Neuronal stem cell (in vitro differentiated cells): ENCODE results near the gene APOB.

Source experiments
- DNase-seq: peaks from one replicate; pipeline ENCODE4 v3.0.0-alpha.2; 2013; ENCODE audit warnings: low spot score
- H2AFZ ChIP-seq: one replicate; pipeline ENCODE4 v1.6.1; 2013; ENCODE audit warnings: mild to moderate bottlenecking, low read length, inconsistent platforms
- H2AK5ac ChIP-seq: 2 replicates; pipeline ENCODE4 v1.6.1; 2013; ENCODE audit warnings: low read depth, mild to moderate bottlenecking, inconsistent platforms, low read length, moderate library complexity, mixed read lengths
- H2BK120ac ChIP-seq: 2 replicates; pipeline ENCODE4 v1.6.1; 2013; ENCODE audit warnings: low read depth, mild to moderate bottlenecking, inconsistent platforms, low read length, moderate library complexity, mixed read lengths
- H2BK12ac ChIP-seq: one replicate; pipeline ENCODE4 v1.6.1; 2013; ENCODE audit warnings: low read length, inconsistent platforms
- H2BK15ac ChIP-seq: 2 replicates; pipeline ENCODE4 v1.6.1; 2013; ENCODE audit warnings: mild to moderate bottlenecking, low read length, inconsistent platforms, mixed read lengths
- H2BK5ac ChIP-seq: one replicate; pipeline ENCODE4 v1.6.1; 2013; ENCODE audit warnings: inconsistent platforms, mild to moderate bottlenecking, low read length, moderate library complexity
- H3K14ac ChIP-seq: one replicate; pipeline ENCODE4 v1.6.1; 2013; ENCODE audit warnings: low read length, inconsistent platforms
- H3K18ac ChIP-seq: 2 replicates; pipeline ENCODE4 v1.6.1; 2013; ENCODE audit warnings: low read length, inconsistent platforms
- H3K23ac ChIP-seq: 2 replicates; pipeline ENCODE4 v1.6.1; 2013; ENCODE audit warnings: low read depth, mild to moderate bottlenecking, mixed read lengths, low read length, inconsistent platforms; ENCODE audit not compliant: poor library complexity
- H3K27ac ChIP-seq: replicated peaks from 3 replicates; pipeline ENCODE4 v1.5.1; 2013; ENCODE audit warnings: low read length, inconsistent platforms
- H3K27me3 ChIP-seq, 3 experiments: 2 replicates each; pipeline ENCODE4 v1.6.1; 2013; ENCODE audit warnings: low read length in 3 of 3, mild to moderate bottlenecking in 2 of 3, inconsistent platforms in 1 of 3, low read depth in 1 of 3, mixed read lengths in 1 of 3, moderate library complexity in 1 of 3; ENCODE audit not compliant: control insufficient read depth in 3 of 3, insufficient read depth in 3 of 3
- H3K36me3 ChIP-seq, 2 donors: replicated peaks in 1 of 2; 2 replicates each; pipeline ENCODE4 v1.6.1; 2013; ENCODE audit warnings: low read length in 2 of 2; ENCODE audit not compliant: control insufficient read depth in 2 of 2, insufficient read depth in 2 of 2
- H3K4ac ChIP-seq: 2 replicates; pipeline ENCODE4 v1.6.1; 2013; ENCODE audit warnings: inconsistent platforms, mild to moderate bottlenecking, low read length, moderate library complexity
- H3K4me1 ChIP-seq, 2 donors: 1 replicate in 1 of 2; 2 replicates in 1 of 2; pipeline ENCODE4 v1.6.1; 2013; ENCODE audit warnings: low read length in 2 of 2, low read depth in 1 of 2; ENCODE audit not compliant: control insufficient read depth in 2 of 2, insufficient read depth in 1 of 2
- H3K4me2 ChIP-seq: one replicate; pipeline ENCODE4 v1.6.1; 2013; ENCODE audit warnings: mild to moderate bottlenecking, low read length, inconsistent platforms; ENCODE audit not compliant: insufficient read depth, poor library complexity, severe bottlenecking
- H3K4me3 ChIP-seq, 2 donors: 2 replicates each; pipeline ENCODE4 v1.5.1; 2013; ENCODE audit warnings: low read length in 2 of 2, mild to moderate bottlenecking in 2 of 2, inconsistent platforms in 1 of 2, moderate library complexity in 1 of 2
- H3K79me1 ChIP-seq: one replicate; pipeline ENCODE4 v1.6.1; 2013; ENCODE audit warnings: low read depth, mild to moderate bottlenecking, inconsistent platforms, low read length, moderate library complexity
- H3K9ac ChIP-seq: one replicate; pipeline ENCODE4 v1.6.1; 2013; ENCODE audit warnings: mild to moderate bottlenecking, low read depth, low read length, inconsistent platforms; ENCODE audit not compliant: poor library complexity
- H3K9me3 ChIP-seq, 2 donors: replicated peaks in 1 of 2; 2 replicates each; pipeline versions ENCODE3 to v1.6.1; 2013; ENCODE audit warnings: low read length in 2 of 2, mild to moderate bottlenecking in 2 of 2, inconsistent platforms in 1 of 2, low read depth in 1 of 2, mixed read lengths in 1 of 2, moderate library complexity in 1 of 2; ENCODE audit not compliant: control insufficient read depth in 2 of 2, insufficient read depth in 1 of 2
- H4K8ac ChIP-seq: one replicate; pipeline ENCODE4 v1.6.1; 2013; ENCODE audit warnings: low read depth, mild to moderate bottlenecking, inconsistent platforms, low read length, moderate library complexity
- H4K91ac ChIP-seq: one replicate; pipeline ENCODE4 v1.6.1; 2013; ENCODE audit warnings: low read length, low read depth, mild to moderate bottlenecking, inconsistent platforms; ENCODE audit not compliant: poor library complexity
- WGBS, 2 donors: extraction: QIAGEN DNeasy Blood & Tissue Kit; methylation state at CpG; one replicate each; pipeline ENCODE4 v1.1.7; 2013; ENCODE audit warnings: missing lambda C conversion rate in 2 of 2, mixed read lengths in 1 of 2; ENCODE audit not compliant: insufficient read length in 2 of 2, insufficient replicate concordance in 1 of 2; ENCODE audit errors: extremely low coverage in 2 of 2; 5-methylcytosine and 5-hydroxymethylcytosine counted together

Gene APOB

GRCh38 chr2:21008014-21008789 lies 35.7 kb downstream of the APOB start:
- no peak overlapping the region for H2BK15ac ChIP-seq
- no peaks in the 10 kb centered on the region for H3K36me3 ChIP-seq
- WGBS, 2 donors: no CpG with 5 or more reads among the region's 9 CpGs
- H3K27me3 ChIP-seq: no peaks in the 10 kb centered on the region
- H2BK120ac ChIP-seq: no peak overlapping the region
- no peak overlapping the region for H3K14ac ChIP-seq
- H4K91ac ChIP-seq: no peak overlapping the region
- H2BK5ac ChIP-seq: no peak overlapping the region
- no peaks in the 10 kb centered on the region for H3K9me3 ChIP-seq
- H3K9ac ChIP-seq: no peak overlapping the region
- H3K4me1 ChIP-seq: no peaks in the 10 kb centered on the region
- H3K4me2 ChIP-seq: no peak overlapping the region
- H4K8ac ChIP-seq: no peak overlapping the region
- H3K79me1 ChIP-seq: no peaks in the 10 kb centered on the region
- no peak overlapping the region for H3K4me3 ChIP-seq
- H3K4ac ChIP-seq: no peak overlapping the region
- no peak for DNase-seq
- no peak overlapping the region for H3K27ac ChIP-seq
- H3K23ac ChIP-seq: no peak overlapping the region
- H2BK12ac ChIP-seq: no peak overlapping the region
- no peak overlapping the region for H2AK5ac ChIP-seq
- H2AFZ ChIP-seq: no peak overlapping the region
- no peak overlapping the region for H3K18ac ChIP-seq

DNA sequence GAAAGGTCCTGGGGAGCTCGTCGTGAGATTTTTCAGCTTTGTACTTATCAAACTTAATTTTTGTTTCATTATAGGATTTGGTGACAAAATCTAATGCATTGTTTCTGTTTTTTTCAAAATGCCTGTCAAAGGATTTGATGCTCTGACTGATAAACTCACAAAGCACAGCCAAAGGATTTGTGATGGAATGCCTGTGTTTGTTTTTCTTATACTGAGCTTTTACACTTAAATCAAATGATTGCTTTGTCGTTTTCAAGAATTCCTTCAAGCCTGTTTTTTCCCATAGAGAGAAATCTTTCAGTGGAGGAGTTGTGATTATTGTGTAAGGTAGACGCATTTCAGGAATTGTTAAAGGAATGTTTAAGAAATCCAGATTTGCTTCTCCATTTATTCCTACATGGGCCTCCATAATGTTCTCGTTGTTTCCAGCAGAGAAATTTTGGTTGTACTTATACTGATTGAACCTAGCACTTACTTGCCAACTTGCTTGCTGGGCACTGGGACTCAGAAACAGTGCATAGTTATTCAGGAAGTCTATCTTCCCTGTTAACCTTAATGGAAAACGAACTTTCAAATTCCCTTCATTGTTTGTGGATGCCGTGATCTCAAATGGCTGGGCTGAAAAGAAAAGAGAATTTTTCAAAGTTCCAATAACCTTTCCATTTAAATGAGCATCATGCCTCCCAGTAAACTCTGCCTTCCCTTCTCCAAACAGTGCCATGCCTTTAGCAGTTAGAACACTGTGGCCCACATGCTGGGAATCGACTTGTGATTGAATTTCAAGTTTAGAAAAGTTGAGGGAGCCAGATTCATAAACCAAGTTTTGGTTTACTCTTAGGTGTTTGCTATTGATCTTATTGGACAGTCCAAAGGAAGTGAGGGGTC lies 36.5 kb downstream of the APOB start:
- DNase-seq: no peak
- no peaks in the 10 kb centered on the region for H3K9me3 ChIP-seq
- no peaks in the 10 kb centered on the region for H3K79me1 ChIP-seq
- no peak overlapping the region for H3K4me2 ChIP-seq
- H2AK5ac ChIP-seq: no peak overlapping the region
- WGBS, 2 donors: no CpG with 5 or more reads among the region's 8 CpGs
- H2AFZ ChIP-seq: no peak overlapping the region
- H3K18ac ChIP-seq: no peak overlapping the region
- H3K4ac ChIP-seq: no peak overlapping the region
- H4K8ac ChIP-seq: no peak overlapping the region
- H3K23ac ChIP-seq: no peak overlapping the region
- no peak overlapping the region for H4K91ac ChIP-seq
- no peak overlapping the region for H2BK12ac ChIP-seq
- no peak overlapping the region for H2BK120ac ChIP-seq
- no peaks in the 10 kb centered on the region for H3K4me1 ChIP-seq
- no peak overlapping the region for H2BK5ac ChIP-seq
- H3K4me3 ChIP-seq: no peak overlapping the region
- no peaks in the 10 kb centered on the region for H3K36me3 ChIP-seq
- no peaks in the 10 kb centered on the region for H3K27me3 ChIP-seq
- no peak overlapping the region for H2BK15ac ChIP-seq
- no peak overlapping the region for H3K9ac ChIP-seq
- H3K27ac ChIP-seq: no peak overlapping the region
- H3K14ac ChIP-seq: no peak overlapping the region

DNA sequence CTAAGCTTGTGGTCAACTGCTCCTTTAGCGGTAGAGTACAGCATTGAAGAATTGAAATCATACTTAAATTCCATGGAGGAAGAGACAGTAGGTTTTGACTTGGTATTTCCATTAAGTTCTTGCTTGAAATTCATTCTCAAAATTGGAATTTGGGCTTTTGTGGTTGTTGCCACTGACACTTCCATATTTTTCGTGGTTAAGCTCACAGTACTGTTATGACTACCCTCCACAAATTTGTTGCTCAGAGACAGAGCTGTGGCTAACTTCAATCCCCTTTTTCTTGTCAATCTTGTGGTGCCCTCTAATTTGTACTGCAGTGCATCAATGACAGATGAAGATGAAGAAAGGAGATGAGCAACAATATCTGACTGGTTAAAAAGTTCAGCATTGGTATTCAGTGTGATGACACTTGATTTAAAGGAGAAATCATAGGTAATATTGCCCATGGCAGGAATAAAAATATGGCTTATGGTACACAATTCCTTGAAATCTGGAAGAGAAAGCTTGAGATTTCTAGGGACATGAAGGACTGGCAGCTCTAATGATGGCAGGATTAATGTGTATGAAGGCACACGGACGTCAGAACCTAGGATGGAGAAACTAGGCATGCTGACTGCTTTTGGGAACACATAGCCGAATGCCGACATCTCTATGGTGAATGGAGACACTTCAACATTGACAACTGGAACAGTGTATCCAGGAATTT lies 37.3 kb downstream of the APOB start:
- H3K4me2 ChIP-seq: no peak overlapping the region
- H3K9ac ChIP-seq: no peak overlapping the region
- H3K4me1 ChIP-seq: no peaks in the 10 kb centered on the region
- no peak overlapping the region for H3K27ac ChIP-seq
- no peak overlapping the region for H3K14ac ChIP-seq
- DNase-seq: no peak
- WGBS, 2 donors: no CpG with 5 or more reads among the region's 6 CpGs
- no peaks in the 10 kb centered on the region for H3K27me3 ChIP-seq
- no peak overlapping the region for H2BK12ac ChIP-seq
- H2BK15ac ChIP-seq: no peak overlapping the region
- H3K4ac ChIP-seq: no peak overlapping the region
- no peak overlapping the region for H4K8ac ChIP-seq
- H2AK5ac ChIP-seq: no peak overlapping the region
- H3K4me3 ChIP-seq: no peak overlapping the region
- H2AFZ ChIP-seq: no peak overlapping the region
- H3K18ac ChIP-seq: no peak overlapping the region
- no peak overlapping the region for H2BK120ac ChIP-seq
- no peaks in the 10 kb centered on the region for H3K36me3 ChIP-seq
- H3K23ac ChIP-seq: no peak overlapping the region
- no peak overlapping the region for H4K91ac ChIP-seq
- no peak overlapping the region for H2BK5ac ChIP-seq
- H3K9me3 ChIP-seq: no peaks in the 10 kb centered on the region
- no peaks in the 10 kb centered on the region for H3K79me1 ChIP-seq
